ENCODE data around the gene CRYBG1. TPM values are rescaled to one million over a fixed set of nuclear protein-coding genes. Genes with fewer than 3 reads are reported as not detected.

The CRYBG1 gene
- total and polyA plus RNA-seq, 2 donors (not counting 1 experiment from before 2014, with no cell fraction given): 9.6 to 47.0 TPM

DNA sequence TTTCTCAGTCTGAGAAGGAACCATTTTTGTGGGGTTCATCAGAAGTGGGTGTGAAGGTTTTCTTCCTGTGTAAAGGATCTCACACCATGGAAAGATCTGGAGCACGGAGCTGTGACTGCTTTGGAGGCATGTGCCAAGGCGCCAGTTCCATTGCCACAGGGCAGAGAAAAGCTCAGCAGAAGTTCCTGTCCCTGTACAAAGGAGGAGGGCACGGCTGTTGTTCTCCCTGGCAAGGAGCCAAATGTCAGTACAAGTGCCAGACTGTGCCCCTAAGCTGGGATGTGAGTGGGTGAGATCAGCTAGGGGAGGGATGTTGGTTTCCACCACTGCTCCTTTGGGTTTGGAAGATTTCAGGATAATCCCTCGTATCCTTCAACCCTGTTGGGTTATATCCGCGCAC lies 117.3 kb downstream of the CRYBG1 start:
- no peak overlapping the region for H3K27ac ChIP-seq (ENCODE audit: low read length in 2 of 2)
- intact Hi-C loops (cut with micrococcal nuclease): no loop called here
- peaks cover 7 to 8% of the 10 kb centered on the region in 2 donors for H3K4me1 ChIP-seq (ENCODE audit: control insufficient read depth in 2 of 2, insufficient read depth in 2 of 2, low read length in 2 of 2)
- ATAC-seq (ENCODE audit: low read depth) (no peak), DNase-seq (no peak)
- no peaks in the 10 kb centered on the region for H3K27me3 ChIP-seq (replicated peaks in 1 of 4; ENCODE audit: control extremely low read depth in 1 of 4, control insufficient read depth in 3 of 4, insufficient read depth in 4 of 4, low read length in 3 of 4)
- no peaks in the 10 kb centered on the region for H3K36me3 ChIP-seq (replicated peaks in 1 of 2; ENCODE audit: control extremely low read depth in 1 of 2, control insufficient read depth in 1 of 2, extremely low read depth in 1 of 2, insufficient read depth in 2 of 2, low read length in 1 of 2)
- H3K4me3 Mint-ChIP-seq: no peak overlapping the region
- ChIA-PET POLR2A (no interaction called here), CTCF (interaction anchor here (0.8 kb wide), 1 partner anchor 550 kb away, joined by 3 read pairs; no protein-coding TSS in a partner anchor)
- 39% methylated on average over 4 of the region's 6 CpGs for WGBS (ENCODE audit: insufficient coverage)
- TF ChIP-seq, protein P1, sequence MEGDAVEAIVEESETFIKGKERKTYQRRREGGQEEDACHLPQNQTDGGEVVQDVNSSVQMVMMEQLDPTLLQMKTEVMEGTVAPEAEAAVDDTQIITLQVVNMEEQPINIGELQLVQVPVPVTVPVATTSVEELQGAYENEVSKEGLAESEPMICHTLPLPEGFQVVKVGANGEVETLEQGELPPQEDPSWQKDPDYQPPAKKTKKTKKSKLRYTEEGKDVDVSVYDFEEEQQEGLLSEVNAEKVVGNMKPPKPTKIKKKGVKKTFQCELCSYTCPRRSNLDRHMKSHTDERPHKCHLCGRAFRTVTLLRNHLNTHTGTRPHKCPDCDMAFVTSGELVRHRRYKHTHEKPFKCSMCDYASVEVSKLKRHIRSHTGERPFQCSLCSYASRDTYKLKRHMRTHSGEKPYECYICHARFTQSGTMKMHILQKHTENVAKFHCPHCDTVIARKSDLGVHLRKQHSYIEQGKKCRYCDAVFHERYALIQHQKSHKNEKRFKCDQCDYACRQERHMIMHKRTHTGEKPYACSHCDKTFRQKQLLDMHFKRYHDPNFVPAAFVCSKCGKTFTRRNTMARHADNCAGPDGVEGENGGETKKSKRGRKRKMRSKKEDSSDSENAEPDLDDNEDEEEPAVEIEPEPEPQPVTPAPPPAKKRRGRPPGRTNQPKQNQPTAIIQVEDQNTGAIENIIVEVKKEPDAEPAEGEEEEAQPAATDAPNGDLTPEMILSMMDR (IDR thresholded peaks at IDR 0.05): no peak
- no peak for TF ChIP-seq EZH2 (IDR thresholded peaks at IDR 0.05; ENCODE audit: borderline replicate concordance, insufficient read depth, low read depth, low read length, poor library complexity, severe bottlenecking)
- no peaks in the 10 kb centered on the region for H3K9me3 Mint-ChIP-seq (ENCODE audit: insufficient read depth)
- no peaks in the 10 kb centered on the region for H4K20me1 ChIP-seq (ENCODE audit: control insufficient read depth, insufficient read depth, low read length, poor library complexity, severe bottlenecking)
- H3K9ac ChIP-seq (ENCODE audit: low read length): no peak overlapping the region
- H3K27ac Mint-ChIP-seq: no peak overlapping the region
- no peaks in the 10 kb centered on the region for H3K27me3 Mint-ChIP-seq
- H3K79me2 ChIP-seq (ENCODE audit: control insufficient read depth, insufficient read depth, low read length): no peaks in the 10 kb centered on the region
- no peak overlapping the region for H2AFZ ChIP-seq (ENCODE audit: insufficient read depth, low read depth, low read length, poor library complexity, severe bottlenecking)
- peaks cover 11% of the 10 kb centered on the region for H3K4me1 Mint-ChIP-seq
- H3K4me3 ChIP-seq (ENCODE audit: control extremely low read depth in 1 of 5, extremely low read depth in 1 of 5, insufficient read depth in 1 of 5, low read depth in 2 of 5, low read length in 4 of 5): no peak overlapping the region
- H3K9me3 ChIP-seq (ENCODE audit: control extremely low read depth in 1 of 3, control insufficient read depth in 2 of 3, insufficient read depth in 1 of 3, low read length in 2 of 3): no peaks in the 10 kb centered on the region
- peak overlapping the region; percentile 18 for H3K4me2 ChIP-seq (replicated peaks; ENCODE audit: low read depth, low read length, poor library complexity, severe bottlenecking)

DNA sequence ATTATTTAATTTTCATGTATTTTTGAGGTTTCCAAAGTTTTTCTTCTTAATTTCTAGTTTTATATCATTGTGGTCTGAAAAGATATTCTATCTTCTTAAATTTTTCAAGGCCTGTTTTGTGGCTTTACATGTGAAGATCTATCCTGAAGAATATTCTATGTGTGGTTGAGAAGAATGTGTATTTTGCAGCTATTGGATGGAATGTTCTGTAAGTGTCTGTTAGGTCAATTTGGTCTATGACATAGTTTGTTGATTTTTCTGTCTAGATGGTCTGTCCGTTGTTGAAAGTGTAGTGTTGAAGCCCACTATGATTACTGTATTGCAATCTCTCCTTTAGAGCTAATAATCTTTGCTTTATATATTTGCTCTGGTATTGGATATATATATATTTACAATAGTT lies 125.7 kb downstream of the CRYBG1 start:
- Histone ChIP-seq H3K9me3 (ENCODE audit: control extremely low read depth in 1 of 3, control insufficient read depth in 2 of 3, insufficient read depth in 1 of 3, low read length in 2 of 3) (no peaks in the 10 kb centered on the region), H3K4me3 (ENCODE audit: control extremely low read depth in 1 of 5, extremely low read depth in 1 of 5, insufficient read depth in 1 of 5, low read depth in 2 of 5, low read length in 4 of 5) (no peak overlapping the region), H3K9ac (ENCODE audit: low read length) (no peak overlapping the region), H3K27me3 (replicated peaks in 1 of 4; ENCODE audit: control extremely low read depth in 1 of 4, control insufficient read depth in 3 of 4, insufficient read depth in 4 of 4, low read length in 3 of 4) (no peaks in the 10 kb centered on the region), H3K4me2 (replicated peaks; ENCODE audit: low read depth, low read length, poor library complexity, severe bottlenecking) (no peak overlapping the region), H3K79me2 (ENCODE audit: control insufficient read depth, insufficient read depth, low read length) (no peaks in the 10 kb centered on the region), H3K36me3 (replicated peaks in 1 of 2; ENCODE audit: control extremely low read depth in 1 of 2, control insufficient read depth in 1 of 2, extremely low read depth in 1 of 2, insufficient read depth in 2 of 2, low read length in 1 of 2) (no peaks in the 10 kb centered on the region), H3K4me1 (ENCODE audit: control insufficient read depth in 2 of 2, insufficient read depth in 2 of 2, low read length in 2 of 2) (peaks cover 0 to 4% of the 10 kb centered on the region in 2 donors), H3K27ac (ENCODE audit: low read length in 2 of 2) (no peak overlapping the region), H2AFZ (ENCODE audit: insufficient read depth, low read depth, low read length, poor library complexity, severe bottlenecking) (no peak overlapping the region), H4K20me1 (ENCODE audit: control insufficient read depth, insufficient read depth, low read length, poor library complexity, severe bottlenecking) (no peaks in the 10 kb centered on the region)
- DNase-seq (no peak), ATAC-seq (ENCODE audit: low read depth) (no peak)
- no CpG with 5 or more reads among the region's 1 CpG for WGBS (ENCODE audit: insufficient coverage)
- no peaks in the 10 kb centered on the region for H3K9me3 Mint-ChIP-seq (ENCODE audit: insufficient read depth)
- intact Hi-C loops (cut with micrococcal nuclease): no loop called here
- no peaks in the 10 kb centered on the region for H3K27me3 Mint-ChIP-seq
- H3K4me1 Mint-ChIP-seq: peaks cover 7% of the 10 kb centered on the region
- no peak overlapping the region for H3K4me3 Mint-ChIP-seq
- H3K27ac Mint-ChIP-seq: no peak overlapping the region
- no peak for TF ChIP-seq EZH2 (IDR thresholded peaks at IDR 0.05; ENCODE audit: borderline replicate concordance, insufficient read depth, low read depth, low read length, poor library complexity, severe bottlenecking)
- TF ChIP-seq, protein P1 (IDR thresholded peaks at IDR 0.05): no peak
- POLR2A ChIA-PET: no interaction called here
- CTCF ChIA-PET: interaction anchor here (1.6 kb wide), 1 partner anchor 80 kb away, joined by 8 read pairs; no protein-coding TSS in a partner anchor

Data from B cell (primary cell).